GM10266 (cell line): Measurements from ENCODE around the gene LIN54.

Source experiments
- DNase-seq: peaks from one replicate; pipeline ENCODE4 v3.0.0; 2012; ENCODE audit errors: extremely low spot score
- CTCF ChIP-seq: IDR thresholded peaks from 2 replicates; pipeline ENCODE4 v1.5.1; 2012; ENCODE audit warnings: mild to moderate bottlenecking, low read depth; ENCODE audit not compliant: control insufficient read depth, insufficient read depth; ENCODE audit errors: missing control alignments

Gene LIN54

GRCh38 chr4:82890901-82891706 lies 119.5 kb downstream of the LIN54 start, which contains the start of gene SEC31A:
Gene SEC31A, minus strand, starts transcription at chr4:82891153. Its CDS starts 9,217 bp downstream, at chr4:82881936.
- peak; percentile 88 for DNase-seq
- no peak for TF ChIP-seq CTCF

- TF ChIP-seq CTCF, result no peak
- DNase-seq, result no peak
Observed at GRCh38 chr4:82890528-82890900, 120.1 kb downstream of the LIN54 start.

- DNase-seq, result no peak
- TF ChIP-seq CTCF, result no peak
Observed at GRCh38 chr4:82889287-82889686, 121.3 kb downstream of the LIN54 start.

- no peak for DNase-seq
- no peak for TF ChIP-seq CTCF
Observed at GRCh38 chr4:82886147-82886942, 124.3 kb downstream of the LIN54 start.

GRCh38 chr4:82885410-82885809 lies 125.2 kb downstream of the LIN54 start:
- DNase-seq, result no peak
- TF ChIP-seq CTCF, result no peak
